GM23338 (cell line): ENCODE measurements around the gene IL9. TPM values are rescaled to one million over a fixed set of nuclear protein-coding genes. Genes with fewer than 3 reads are reported as not detected.

Source experiments
- ATAC-seq: fragments of 200-7000 bp; cut with Tn5 transposase; 3 replicates; pipeline ENCODE4 v1.9.1; 2020
- DNase-seq: peaks from one replicate; pipeline ENCODE4 v3.0.0-alpha.2; 2015; ENCODE audit warnings: low spot score
- H2AFZ ChIP-seq: fragments of 200-600 bp; sonication (generic); 2 replicates; pipeline ENCODE4 v1.8.0; 2016; ENCODE audit warnings: antibody characterized with exemption, mild to moderate bottlenecking, moderate library complexity
- H3F3A ChIP-seq: fragments of 200-600 bp; sonication (generic); replicated peaks from 2 replicates; pipeline ENCODE4 v1.8.0; 2017; ENCODE audit warnings: antibody characterized with exemption, mixed run types, low read depth
- H3K27ac ChIP-seq: fragments of 200-600 bp; sonication (generic); 2 replicates; pipeline ENCODE4 v1.6.1; 2016; ENCODE audit warnings: low read depth
- H3K27me3 ChIP-seq: fragments of 200-600 bp; sonication (generic); 2 replicates; pipeline ENCODE4 v1.8.0; 2016; ENCODE audit warnings: mild to moderate bottlenecking, mixed run types, moderate library complexity; ENCODE audit not compliant: insufficient read depth
- H3K36me3 ChIP-seq: fragments of 200-600 bp; sonication (generic); 2 replicates; pipeline ENCODE4 v1.8.0; 2016; ENCODE audit warnings: mild to moderate bottlenecking; ENCODE audit not compliant: insufficient read depth
- H3K4me1 ChIP-seq: fragments of 200-600 bp; sonication (generic); 2 replicates; pipeline ENCODE4 v1.8.0; 2016; ENCODE audit warnings: mild to moderate bottlenecking, moderate library complexity; ENCODE audit not compliant: insufficient read depth
- H3K4me2 ChIP-seq: fragments of 200-600 bp; sonication (generic); 2 replicates; pipeline ENCODE4 v1.7.1; 2017; ENCODE audit warnings: mixed run types
- H3K4me3 ChIP-seq: fragments of 200-600 bp; sonication (generic); 2 replicates; pipeline ENCODE4 v1.6.1; 2016; ENCODE audit warnings: mixed run types
- H3K79me2 ChIP-seq: fragments of 200-600 bp; sonication (generic); replicated peaks from 2 replicates; pipeline ENCODE4 v1.8.0; 2017; ENCODE audit warnings: mild to moderate bottlenecking; ENCODE audit not compliant: insufficient read depth
- H3K9me2 ChIP-seq: fragments of 200-600 bp; sonication (generic); 2 replicates; pipeline ENCODE4 v1.8.0; 2017; ENCODE audit not compliant: insufficient read depth
- H4K20me1 ChIP-seq: fragments of 200-600 bp; sonication (generic); replicated peaks from 2 replicates; pipeline ENCODE4 v1.8.0; 2017; ENCODE audit warnings: mild to moderate bottlenecking; ENCODE audit not compliant: insufficient read depth
- H3K27ac Mint-ChIP-seq: 2 replicates; pipeline ENCODE4 v1.8.0; 2020; ENCODE audit warnings: inconsistent platforms, mild to moderate bottlenecking, moderate library complexity, mixed read lengths
- H3K27me3 Mint-ChIP-seq: 3 replicates; pipeline ENCODE4 v1.8.0; 2022; ENCODE audit warnings: low read depth, mild to moderate bottlenecking, moderate library complexity, mixed read lengths, inconsistent platforms; ENCODE audit not compliant: insufficient read depth, poor library complexity
- H3K36me3 Mint-ChIP-seq: 3 replicates; pipeline ENCODE4 v1.8.0; 2021; ENCODE audit warnings: low read depth, mild to moderate bottlenecking, inconsistent platforms, moderate library complexity, mixed read lengths
- H3K4me1 Mint-ChIP-seq: 3 replicates; pipeline ENCODE4 v1.8.0; 2020; ENCODE audit warnings: mild to moderate bottlenecking, inconsistent platforms, mixed read lengths
- H3K4me3 Mint-ChIP-seq: 3 replicates; pipeline ENCODE4 v1.8.0; 2021; ENCODE audit warnings: moderate library complexity, mild to moderate bottlenecking, inconsistent platforms, mixed read lengths
- H3K9me3 Mint-ChIP-seq: 3 replicates; pipeline ENCODE4 v1.8.0; 2020; ENCODE audit warnings: moderate library complexity, mild to moderate bottlenecking, inconsistent platforms, mixed read lengths
- CREB1 ChIP-seq: fragments of 250-450 bp; sonication (Bioruptor Pico); IDR thresholded peaks from 2 replicates; pipeline ENCODE4 v1.5.0; 2020; ENCODE audit warnings: low read depth, mild to moderate bottlenecking, moderate library complexity
- CTCF ChIP-seq, 2 experiments: fragments of 200-600 bp in 1 of 2; sonication (generic) in 1 of 2; conservative IDR thresholded peaks; 2 replicates each; pipeline versions ENCODE4 v1.5.1 to v1.6.1; 2016 to 2017; ENCODE audit warnings: antibody characterized with exemption in 2 of 2, low read depth in 2 of 2, mild to moderate bottlenecking in 2 of 2, moderate library complexity in 1 of 2
- EZH2phosphoT487 ChIP-seq: fragments of 200-600 bp; sonication (generic); IDR thresholded peaks from one replicate; pipeline ENCODE4 v1.8.1; 2018; ENCODE audit warnings: antibody characterized with exemption; ENCODE audit not compliant: unreplicated experiment
- NANOG ChIP-seq: IDR thresholded peaks from 2 replicates; pipeline ENCODE4 v1.6.1; 2016; ENCODE audit warnings: antibody characterized with exemption, borderline replicate concordance
- POLR2AphosphoS5 ChIP-seq: IDR thresholded peaks from 2 replicates; pipeline ENCODE4 v1.6.1; 2016; ENCODE audit warnings: antibody characterized with exemption, low read depth
- REST ChIP-seq: IDR thresholded peaks from one replicate; pipeline ENCODE4 v1.6.1; 2018; ENCODE audit warnings: antibody characterized with exemption; ENCODE audit not compliant: unreplicated experiment
- STAT1 ChIP-seq: IDR thresholded peaks from one replicate; pipeline ENCODE4 v1.6.1; 2016; ENCODE audit warnings: antibody characterized with exemption; ENCODE audit not compliant: unreplicated experiment
- ZNF331 ChIP-seq: fragments of 250-450 bp; sonication (Bioruptor Pico); IDR thresholded peaks from 2 replicates; pipeline ENCODE4 v1.5.0; 2020; ENCODE audit warnings: low read depth, mild to moderate bottlenecking, moderate library complexity
- polyA plus RNA-seq: library from polyadenylated mRNA; unstranded; fragments of >200 nt; fragmentation: Nextera tagmentation; extraction: Ambion mirVana; gene quantifications from 2 replicates; pipeline ENCODE4 v1.2.1, GENCODE V29; 2016
- total RNA-seq: library from RNA; depleted of rRNA; stranded (reverse); fragments of >200 nt; shearing (Covaris generic); gene quantifications from 2 replicates; pipeline ENCODE4 v1.2.3, GENCODE V29; 2014
- TF ChIP-seq, protein P1 (sequence below): IDR thresholded peaks from 2 replicates; pipeline ENCODE4 v1.6.1; 2016; ENCODE audit warnings: antibody characterized with exemption

The IL9 gene
- total and polyA plus RNA-seq, 2 experiments from 2014 or later, result not detected

DNA sequence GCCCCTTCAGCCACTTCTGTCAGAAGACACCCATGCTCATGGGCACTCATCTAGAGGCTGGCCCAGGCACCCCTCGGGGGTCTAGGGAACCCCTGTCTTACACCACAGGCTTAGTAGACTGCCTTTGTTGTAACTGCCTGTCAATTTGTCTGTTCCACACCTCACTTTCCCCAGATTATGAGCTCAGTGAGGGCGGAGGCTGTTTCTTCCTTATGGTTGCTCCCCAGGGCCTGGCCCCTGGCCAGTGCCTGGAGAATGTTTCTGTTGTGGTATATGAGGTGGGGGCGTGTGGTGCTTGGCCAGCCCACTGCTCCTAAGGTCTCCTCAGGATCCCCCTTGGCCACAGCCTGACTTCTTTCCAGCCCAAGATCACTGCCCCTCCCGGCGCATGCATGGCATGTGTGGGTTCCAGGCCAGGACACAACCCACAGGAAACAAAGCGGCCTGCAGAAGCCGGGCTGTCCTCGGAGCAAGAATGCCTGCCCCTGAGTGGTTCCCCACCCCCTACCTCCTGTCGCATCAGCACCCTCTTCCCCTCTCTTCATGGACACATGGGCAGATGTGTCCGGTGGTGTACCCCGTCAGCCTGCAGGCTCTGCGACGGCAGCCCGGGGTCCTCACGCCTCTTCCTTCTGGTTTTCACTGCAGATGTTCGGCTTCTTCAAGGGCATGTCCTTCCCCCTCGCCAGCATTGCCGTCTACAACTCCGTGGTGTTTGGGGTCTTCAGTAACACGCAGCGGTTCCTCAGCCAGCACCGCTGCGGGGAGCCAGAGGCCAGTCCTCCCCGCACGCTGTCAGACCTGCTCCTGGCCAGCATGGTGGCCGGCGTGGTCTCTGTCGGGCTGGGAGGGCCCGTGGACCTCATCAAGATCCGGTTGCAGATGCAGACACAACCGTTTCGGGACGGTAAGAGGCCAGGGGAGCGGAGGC, 43.5 kb downstream of the IL9 start:
- no peak for DNase-seq
- no peak for ATAC-seq
- H3K4me1 ChIP-seq, result no peaks in the 10 kb centered on the region
- no peak overlapping the region; the same call in 1 of the 2 replicates for H3K27ac Mint-ChIP-seq
- H3F3A ChIP-seq, result no peaks in the 10 kb centered on the region
- no peaks in the 10 kb centered on the region for H3K36me3 ChIP-seq
- H3K4me2 ChIP-seq, result no peak overlapping the region
- H3K36me3 Mint-ChIP-seq, result no peaks in the 10 kb centered on the region; the same call in 2 of the 3 replicates
- no peak overlapping the region for H3K4me3 Mint-ChIP-seq
- no peak for TF ChIP-seq ZNF331
- TF ChIP-seq CREB1 (CRISPR knock-in tag), result no peak
- no peak for TF ChIP-seq STAT1
- no peak for TF ChIP-seq NANOG
- TF ChIP-seq REST, result no peak
- TF ChIP-seq, protein P1, sequence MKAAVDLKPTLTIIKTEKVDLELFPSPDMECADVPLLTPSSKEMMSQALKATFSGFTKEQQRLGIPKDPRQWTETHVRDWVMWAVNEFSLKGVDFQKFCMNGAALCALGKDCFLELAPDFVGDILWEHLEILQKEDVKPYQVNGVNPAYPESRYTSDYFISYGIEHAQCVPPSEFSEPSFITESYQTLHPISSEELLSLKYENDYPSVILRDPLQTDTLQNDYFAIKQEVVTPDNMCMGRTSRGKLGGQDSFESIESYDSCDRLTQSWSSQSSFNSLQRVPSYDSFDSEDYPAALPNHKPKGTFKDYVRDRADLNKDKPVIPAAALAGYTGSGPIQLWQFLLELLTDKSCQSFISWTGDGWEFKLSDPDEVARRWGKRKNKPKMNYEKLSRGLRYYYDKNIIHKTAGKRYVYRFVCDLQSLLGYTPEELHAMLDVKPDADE, result no peak
- TF ChIP-seq EZH2phosphoT487, result no peak
- no peak for TF ChIP-seq POLR2AphosphoS5
- H3K27ac ChIP-seq, result no peak overlapping the region
- H3K79me2 ChIP-seq, result no peaks in the 10 kb centered on the region
- H4K20me1 ChIP-seq, result no peaks in the 10 kb centered on the region
- H2AFZ ChIP-seq, result no peak overlapping the region
- no peak overlapping the region for H3K4me3 ChIP-seq
- no peaks in the 10 kb centered on the region for H3K9me3 Mint-ChIP-seq
- peaks cover 4% of the 10 kb centered on the region for H3K27me3 Mint-ChIP-seq
- H3K9me2 ChIP-seq, result peaks cover 5% of the 10 kb centered on the region; the same call in 1 of the 2 replicates
- H3K27me3 ChIP-seq, result no peaks in the 10 kb centered on the region
- no peaks in the 10 kb centered on the region; the same call in 2 of the 3 replicates for H3K4me1 Mint-ChIP-seq

DNA sequence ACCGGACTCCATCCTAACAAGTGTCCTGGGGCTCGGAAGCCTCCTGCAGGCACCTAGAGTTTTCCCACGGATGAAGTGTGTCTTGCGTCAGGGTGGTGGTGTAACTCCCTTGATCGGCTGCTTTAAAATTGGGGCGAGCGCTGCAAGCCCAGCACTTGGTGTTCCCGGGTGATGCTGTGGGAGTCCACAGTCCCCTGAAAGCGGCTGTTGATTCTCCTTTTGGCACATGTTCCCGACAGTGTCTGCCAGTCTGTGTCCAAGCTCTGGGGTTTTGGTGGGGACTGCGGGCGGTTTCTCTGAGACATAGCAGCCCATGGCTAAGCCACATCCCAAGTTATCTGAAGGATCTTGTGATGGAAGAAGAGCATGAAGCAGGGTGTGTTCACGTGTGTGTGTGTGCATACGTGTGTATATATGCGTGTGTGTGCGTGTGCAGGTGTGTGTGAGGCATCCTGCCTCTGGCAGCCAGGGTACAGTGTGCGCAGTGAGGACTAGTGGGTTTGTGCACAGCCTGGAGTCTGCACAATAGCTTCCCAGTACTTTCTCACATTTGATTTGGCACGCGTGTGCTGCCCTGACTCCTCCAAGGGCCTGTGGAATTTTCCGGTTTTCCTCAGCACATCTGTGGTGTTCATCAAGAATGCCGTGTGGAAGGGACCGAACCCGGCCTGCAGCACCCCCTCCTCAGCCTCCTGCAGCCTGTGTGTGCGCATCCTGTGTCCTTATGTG, 44.3 kb downstream of the IL9 start:
- no peaks in the 10 kb centered on the region for H3K36me3 ChIP-seq
- H3K4me1 ChIP-seq, result no peaks in the 10 kb centered on the region
- no peak overlapping the region for H3K4me2 ChIP-seq
- no peak overlapping the region for H3K4me3 ChIP-seq
- H3K27me3 Mint-ChIP-seq, result peaks cover 4% of the 10 kb centered on the region
- DNase-seq (no peak), ATAC-seq (no peak)
- H3K27ac Mint-ChIP-seq, result no peak overlapping the region; the same call in 1 of the 2 replicates
- no peaks in the 10 kb centered on the region for H4K20me1 ChIP-seq
- peaks cover 5% of the 10 kb centered on the region; the same call in 1 of the 2 replicates for H3K9me2 ChIP-seq
- no peak overlapping the region for H2AFZ ChIP-seq
- H3K79me2 ChIP-seq, result no peaks in the 10 kb centered on the region
- H3F3A ChIP-seq, result no peaks in the 10 kb centered on the region
- no peaks in the 10 kb centered on the region for H3K9me3 Mint-ChIP-seq
- no peak overlapping the region for H3K4me3 Mint-ChIP-seq
- no peak overlapping the region for H3K27ac ChIP-seq
- no peaks in the 10 kb centered on the region; the same call in 2 of the 3 replicates for H3K36me3 Mint-ChIP-seq
- no peaks in the 10 kb centered on the region for H3K27me3 ChIP-seq
- H3K4me1 Mint-ChIP-seq, result no peaks in the 10 kb centered on the region; the same call in 2 of the 3 replicates
- no peak for TF ChIP-seq CTCF (conservative IDR thresholded peaks at IDR 0.05; ENCODE audit: low read depth in 2 of 2)
